ENCODE results near the gene TMOD4.

TMOD4 gene

DNA sequence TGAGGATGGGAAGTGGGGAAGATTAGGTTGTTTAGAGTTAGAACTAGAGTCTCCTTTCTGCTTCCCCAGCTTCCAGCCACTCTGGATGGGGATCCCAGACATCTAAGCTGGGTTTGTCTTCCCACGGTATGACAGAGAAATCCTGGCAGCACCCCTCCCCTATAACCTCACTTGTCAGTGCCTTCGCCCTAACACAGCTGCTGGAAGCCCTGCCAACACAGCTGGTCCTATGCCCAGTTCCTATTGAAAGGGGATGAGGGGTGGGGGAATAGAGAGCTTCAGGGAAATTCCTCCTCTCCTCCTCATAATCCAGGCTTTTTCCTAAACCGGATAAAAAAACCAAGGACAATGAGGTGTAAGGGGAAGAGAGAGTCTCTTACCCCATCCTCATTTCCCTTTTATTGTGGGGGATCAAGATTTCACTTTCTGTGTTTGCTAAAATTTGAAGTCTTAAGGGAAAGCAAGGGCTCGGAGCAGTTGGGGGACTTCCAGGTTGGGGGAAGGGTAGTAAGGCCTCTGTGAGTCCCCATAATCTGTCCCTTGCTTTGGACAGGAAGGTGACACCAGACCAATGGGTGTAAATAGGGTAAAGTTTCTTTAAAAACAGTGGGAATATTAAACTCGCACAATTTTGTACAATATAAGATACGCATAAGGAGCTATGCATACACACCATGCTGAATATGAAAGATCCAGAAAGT, 590 bp downstream of the TMOD4 start:
- DNase-seq, result no peak

DNA sequence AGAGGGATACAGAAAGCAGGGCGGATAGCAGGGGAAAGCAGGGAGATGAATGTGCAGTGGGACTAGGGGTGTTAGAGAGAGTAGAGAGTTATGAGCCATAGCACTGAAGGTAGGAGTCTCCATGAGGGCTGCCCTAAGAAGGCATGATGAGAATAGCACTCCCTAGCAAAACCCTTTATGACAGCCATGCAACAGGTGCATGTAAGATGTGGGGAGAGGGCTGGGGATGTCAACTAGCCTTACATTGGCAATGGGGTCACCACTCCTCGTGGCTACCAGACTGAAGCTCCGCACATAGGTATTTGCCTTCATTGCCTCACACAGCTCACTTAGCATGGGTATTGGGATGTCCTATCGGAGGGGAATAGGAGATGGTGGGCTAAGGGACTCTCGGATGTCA, 4.6 kb downstream of the TMOD4 start:
- DNase-seq, result no peak

DNA sequence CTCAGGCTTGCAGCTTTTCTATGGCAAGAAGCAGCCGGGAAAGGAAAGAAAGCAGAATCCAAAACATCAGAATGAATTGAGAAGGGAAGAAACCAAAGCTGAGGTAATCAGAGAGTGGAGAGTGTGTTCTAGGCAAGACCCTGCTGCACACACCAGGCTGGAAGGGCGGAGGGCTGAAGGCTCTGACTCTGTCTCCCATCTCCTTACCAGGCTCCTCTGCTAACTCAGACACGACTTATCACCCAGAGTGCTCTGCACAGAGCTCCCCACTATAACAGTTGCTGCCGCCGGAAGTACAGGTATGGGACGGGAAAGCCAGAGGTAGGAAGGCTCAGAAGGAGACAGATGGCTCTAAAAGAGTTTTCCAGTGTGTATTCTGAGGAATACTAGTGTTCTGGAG, 8.7 kb downstream of the TMOD4 start:
- no peak for DNase-seq

DNA sequence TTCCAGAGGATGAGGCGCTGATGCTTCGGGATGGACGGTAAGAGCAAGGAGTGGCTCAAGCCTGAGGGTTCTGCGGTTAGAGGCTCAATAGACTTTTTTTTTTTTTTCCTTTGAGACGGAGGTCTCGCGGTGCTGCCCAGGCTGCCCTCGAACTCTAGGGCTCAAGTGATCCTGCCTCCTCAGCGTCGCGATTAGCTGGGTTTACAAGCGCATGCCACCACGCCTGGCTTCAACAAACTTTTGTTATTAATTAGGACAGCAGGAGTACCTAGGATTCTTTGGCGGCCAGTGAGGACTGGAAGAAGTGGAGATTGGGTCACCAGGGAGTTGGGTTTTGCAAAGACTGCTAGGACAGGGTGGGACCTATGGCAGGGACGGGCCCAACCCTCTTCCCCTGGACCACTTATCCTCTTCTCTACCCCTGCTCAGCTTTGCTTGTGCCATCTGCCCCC, 9.2 kb downstream of the TMOD4 start:
- peak; percentile 26 for DNase-seq

DNA sequence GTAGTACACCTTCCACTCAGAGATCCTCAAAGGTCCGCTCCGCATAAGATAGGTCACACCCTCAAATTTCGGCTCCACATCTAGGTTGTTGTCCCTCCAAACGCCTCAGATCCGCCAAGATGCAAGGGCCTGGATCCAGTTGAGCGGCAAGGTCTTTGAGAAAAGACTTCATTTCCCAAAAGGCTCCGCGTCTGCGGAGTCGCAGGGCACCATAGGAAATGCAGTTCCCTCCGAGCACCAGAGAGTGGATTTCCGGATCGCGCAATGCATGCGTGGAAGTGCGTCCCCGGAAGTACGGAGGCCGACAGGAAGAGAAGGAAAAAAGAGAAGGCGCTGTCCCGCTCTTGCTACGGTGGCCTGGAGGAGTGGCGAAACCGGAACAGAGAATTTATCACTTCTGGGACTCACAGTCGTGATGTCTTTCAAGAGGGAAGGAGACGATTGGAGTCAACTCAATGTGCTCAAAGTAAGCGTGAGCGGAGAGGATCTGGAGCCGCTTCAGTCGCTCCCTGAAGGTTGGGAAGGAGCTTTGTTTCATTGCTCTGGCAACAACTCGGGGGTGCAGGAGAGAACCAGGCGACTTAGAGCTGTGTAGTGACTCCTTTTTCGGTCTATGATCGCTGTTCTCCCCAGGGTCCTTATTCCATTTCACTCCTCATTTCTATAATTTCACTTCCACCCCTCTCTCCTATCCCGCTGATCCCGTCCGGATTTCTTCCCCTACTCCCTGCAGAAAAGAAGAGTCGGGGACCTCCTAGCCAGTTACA, 9.9 kb downstream of the TMOD4 start, which contains the start of the genes LYSMD1 and SCNM1:
Gene LYSMD1, minus strand, starts transcription at position 165 of the 767 bp plus-strand sequence. CDS start 644 bp downstream, outside the sequence.
Gene SCNM1, plus strand, starts transcription at position 407 of the 767 bp plus-strand sequence. Its CDS starts 9 bp downstream, at position 416.
- peak; percentile 97 for DNase-seq

DNA sequence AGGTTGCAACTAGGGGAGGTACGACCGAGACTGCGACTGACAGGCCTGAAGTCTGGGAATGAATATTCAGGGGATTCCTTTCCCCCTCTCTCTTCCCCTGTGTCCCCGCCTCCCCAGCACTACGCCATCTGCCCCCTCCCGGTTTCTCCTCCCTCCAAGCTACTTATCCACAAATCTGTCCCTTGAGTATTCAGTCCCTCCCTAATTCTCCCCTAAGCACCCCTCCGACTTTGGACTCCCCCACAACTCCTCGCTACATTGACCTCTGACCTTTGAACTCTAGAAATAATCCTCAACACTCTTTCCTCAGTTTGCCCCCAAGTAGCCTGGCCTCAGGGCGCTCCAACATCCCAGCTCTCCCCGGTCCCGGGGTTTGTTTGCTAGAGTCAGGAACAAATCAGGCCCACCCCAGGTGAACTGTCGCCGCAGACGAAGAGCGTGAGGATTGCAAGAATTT, 10.5 kb downstream of the TMOD4 start:
- peak; percentile 36 for DNase-seq

DNA sequence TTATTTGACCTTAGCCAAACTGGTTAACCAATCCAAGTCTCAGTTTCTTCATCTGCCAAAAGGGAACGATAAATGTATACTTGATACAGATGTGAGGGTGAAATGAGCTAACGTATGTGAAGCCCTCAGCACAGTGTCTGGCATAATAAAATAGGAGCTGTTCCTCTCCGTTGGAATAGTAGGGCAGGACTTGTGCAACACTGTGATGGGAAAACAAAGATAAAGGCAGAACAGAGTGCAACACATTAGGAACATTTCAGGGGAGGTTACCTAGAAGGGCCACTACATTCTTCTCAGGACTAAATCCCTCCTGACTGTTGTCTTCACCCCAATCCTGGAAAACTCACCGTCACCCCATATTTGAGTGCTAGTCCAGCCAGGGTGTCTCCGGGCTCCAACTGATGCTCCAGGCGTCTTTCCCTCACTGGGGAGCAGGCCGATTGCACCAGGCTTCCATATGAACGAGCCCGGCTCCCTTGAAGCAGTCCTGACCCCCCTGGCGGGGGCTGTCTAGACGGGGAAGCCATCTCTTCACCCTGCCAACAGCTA, 11.0 kb downstream of the TMOD4 start:
- DNase-seq, result no peak

GRCh38 chr1:151159373-151159772, 16.4 kb downstream of the TMOD4 start:
- no peak for DNase-seq

DNA sequence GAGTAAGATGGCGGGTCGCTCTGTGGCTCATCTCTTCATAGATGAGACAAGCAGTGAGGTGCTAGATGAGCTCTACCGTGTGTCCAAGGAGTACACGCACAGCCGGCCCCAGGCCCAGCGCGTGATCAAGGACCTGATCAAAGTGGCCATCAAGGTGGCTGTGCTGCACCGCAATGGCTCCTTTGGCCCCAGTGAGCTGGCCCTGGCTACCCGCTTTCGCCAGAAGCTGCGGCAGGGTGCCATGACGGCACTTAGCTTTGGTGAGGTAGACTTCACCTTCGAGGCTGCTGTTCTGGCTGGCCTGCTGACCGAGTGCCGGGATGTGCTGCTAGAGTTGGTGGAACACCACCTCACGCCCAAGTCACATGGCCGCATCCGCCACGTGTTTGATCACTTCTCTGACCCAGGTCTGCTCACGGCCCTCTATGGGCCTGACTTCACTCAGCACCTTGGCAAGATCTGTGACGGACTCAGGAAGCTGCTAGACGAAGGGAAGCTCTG, 17.0 kb downstream of the TMOD4 start:
- no peak for DNase-seq

DNA sequence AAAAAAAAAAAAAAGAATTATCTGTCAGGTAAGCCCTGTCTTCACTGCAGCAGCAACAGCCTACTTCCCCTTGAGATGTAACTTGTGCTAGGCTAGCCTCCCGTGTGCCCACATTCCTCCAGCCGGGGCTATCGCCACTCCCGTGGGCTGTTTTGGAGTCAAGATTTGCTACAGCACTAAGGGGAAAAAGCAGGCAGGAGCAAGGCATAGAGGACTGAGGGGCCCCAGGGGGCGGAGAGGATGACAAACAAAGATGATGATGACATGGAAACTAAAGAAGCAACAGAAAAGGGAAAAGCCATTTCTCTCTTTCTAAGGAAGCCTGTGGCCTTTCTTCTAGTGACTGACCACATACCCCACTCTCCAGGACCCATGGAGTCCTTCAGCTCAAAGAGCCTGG, 17.5 kb downstream of the TMOD4 start:
- no peak for DNase-seq

DNA sequence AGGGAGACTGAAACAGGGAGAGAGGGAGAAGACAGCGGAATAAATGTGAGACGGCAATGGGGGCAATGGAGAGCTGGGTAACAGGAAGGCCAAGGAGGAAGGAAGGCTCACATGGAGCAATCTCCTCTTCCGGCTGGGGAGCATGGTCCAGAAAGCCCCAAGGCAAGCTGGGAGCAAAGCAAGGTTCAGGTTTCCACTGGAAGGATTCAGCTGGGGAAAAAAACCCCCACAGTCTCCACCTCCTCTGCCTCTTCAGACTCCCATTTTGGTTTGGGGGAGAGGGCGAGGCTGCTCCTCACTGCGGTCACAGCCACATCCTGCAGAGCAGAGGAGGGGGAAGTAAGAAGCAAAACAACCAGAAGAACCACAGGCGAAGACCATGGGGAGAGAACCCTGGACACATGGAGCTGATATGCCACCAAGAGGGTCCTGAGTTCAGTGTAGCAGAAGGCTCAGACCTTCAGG, 18.7 kb downstream of the TMOD4 start:
- no peak for DNase-seq

DNA sequence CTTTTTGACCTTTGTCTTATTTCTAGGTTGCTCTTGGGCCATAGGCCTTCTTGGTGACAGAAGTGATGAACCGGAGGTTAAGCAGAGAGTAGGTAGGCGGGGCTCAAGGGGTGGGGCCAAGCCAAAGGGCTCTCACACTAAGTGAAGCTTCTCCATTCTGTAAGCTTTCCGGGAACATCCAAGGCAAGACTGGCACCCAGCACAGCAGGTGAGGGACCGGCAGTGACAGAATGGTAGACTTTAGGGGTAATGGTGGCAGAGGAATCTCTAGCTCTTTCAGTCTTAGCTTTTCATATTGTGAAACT, 19.3 kb downstream of the TMOD4 start, which contains the start of gene TNFAIP8L2:
Gene TNFAIP8L2, plus strand, starts transcription at position 135 of the 305 bp plus-strand sequence. CDS start 2,049 bp downstream, outside the sequence.
- DNase-seq, result peak; percentile 41

DNA sequence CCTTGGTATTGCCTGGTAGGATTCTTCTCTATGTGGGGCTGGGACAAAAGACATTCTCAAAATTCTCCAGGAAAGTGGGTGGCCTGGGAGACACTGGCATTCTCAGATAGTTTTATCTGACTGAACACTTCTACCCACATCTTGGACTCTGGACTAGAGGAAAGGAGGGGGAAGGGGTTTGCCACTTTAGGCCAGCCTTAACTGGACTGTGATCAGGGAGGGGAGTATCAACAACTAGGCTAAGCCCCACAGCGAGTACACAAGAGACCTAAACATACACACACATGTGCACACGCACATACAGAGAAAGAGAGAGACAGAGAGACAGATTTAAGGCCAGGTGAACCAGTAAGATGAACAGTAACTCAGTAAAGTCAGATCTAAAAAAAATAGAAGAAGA, 28.1 kb downstream of the TMOD4 start:
- DNase-seq, result no peak

- DNase-seq, result no peak
Observed at GRCh38 chr1:151147132-151147503, 28.7 kb downstream of the TMOD4 start.

DNA sequence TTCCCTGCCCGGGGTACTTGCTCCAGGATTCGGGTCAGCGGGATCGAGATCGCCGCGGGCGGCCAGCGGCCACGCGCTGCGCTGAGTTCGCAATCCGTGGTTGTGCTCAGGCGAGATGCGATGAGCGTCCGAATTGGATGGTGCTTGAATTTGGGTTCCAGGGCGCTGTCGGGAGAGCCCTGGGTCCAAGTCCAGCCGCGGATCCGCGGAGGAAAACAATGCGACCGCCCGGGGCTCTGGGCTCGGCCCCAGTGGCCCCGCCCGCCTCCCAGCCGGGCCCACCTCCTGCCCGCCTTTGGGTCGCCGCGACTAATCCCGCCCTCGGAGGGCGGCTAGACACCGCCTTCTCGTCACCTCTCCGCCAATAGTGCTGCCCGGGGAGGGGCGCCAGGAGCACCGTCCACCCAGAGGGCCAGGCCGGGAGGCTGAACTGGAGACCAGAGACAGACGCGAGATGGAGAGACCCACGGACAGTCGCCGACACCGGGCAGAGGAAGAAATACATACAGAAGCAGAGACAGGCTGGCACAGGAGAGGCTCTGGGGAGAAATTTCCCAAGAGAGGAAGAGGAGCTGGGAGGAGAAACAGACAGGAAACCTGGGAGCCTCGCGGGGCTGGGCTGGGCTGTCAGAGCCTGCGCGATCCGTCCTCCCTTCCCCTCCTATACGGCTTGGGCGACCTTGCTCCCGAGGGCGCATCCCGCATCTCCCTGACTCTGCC, 29.2 kb downstream of the TMOD4 start, which contains the start of gene SEMA6C:
Gene SEMA6C, minus strand, starts transcription at position 220 of the 720 bp plus-strand sequence. CDS start 4,010 bp downstream, outside the sequence.
- peak; percentile 88 for DNase-seq

- no peak for DNase-seq
Observed at GRCh38 chr1:151146072-151146411, 29.7 kb downstream of the TMOD4 start.

DNA sequence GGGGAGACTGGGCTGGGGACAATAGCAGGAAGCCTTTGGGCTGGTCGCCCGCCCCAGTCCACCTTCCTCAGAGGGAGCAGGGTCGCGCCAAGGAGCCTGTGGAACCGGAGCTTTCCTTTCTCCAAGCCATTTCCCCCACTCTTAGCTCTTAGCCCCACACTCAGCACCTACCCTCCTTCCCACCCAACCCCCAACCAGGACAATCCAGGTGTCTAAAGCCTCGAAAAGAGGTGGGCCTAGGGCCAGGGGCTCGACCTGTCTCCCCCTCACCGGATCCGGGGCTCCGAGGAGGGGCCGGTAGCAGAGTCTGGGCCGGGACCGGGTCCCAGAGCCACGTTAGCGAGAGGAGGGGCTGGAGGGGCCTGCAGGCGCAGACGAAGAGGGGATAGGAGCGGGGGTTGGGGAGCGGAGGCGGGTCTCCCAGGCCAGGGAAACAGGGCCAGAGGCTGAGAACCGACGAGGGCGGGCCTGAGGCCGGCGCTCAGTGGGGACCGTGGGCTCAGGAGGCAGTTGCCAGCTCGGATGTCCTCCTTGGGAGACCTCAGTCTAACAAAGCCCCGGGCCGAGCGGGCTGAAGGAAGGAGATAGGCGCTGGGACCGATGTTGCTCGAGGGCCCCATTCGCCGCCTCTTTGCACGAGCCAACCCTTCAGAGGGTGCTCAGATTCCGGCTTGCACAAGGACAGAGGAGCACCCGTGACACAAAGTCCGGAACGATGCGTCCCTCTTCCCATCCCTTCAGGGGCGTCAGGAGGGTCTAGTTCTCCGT, 30.3 kb downstream of the TMOD4 start:
- no peak for DNase-seq

DNA sequence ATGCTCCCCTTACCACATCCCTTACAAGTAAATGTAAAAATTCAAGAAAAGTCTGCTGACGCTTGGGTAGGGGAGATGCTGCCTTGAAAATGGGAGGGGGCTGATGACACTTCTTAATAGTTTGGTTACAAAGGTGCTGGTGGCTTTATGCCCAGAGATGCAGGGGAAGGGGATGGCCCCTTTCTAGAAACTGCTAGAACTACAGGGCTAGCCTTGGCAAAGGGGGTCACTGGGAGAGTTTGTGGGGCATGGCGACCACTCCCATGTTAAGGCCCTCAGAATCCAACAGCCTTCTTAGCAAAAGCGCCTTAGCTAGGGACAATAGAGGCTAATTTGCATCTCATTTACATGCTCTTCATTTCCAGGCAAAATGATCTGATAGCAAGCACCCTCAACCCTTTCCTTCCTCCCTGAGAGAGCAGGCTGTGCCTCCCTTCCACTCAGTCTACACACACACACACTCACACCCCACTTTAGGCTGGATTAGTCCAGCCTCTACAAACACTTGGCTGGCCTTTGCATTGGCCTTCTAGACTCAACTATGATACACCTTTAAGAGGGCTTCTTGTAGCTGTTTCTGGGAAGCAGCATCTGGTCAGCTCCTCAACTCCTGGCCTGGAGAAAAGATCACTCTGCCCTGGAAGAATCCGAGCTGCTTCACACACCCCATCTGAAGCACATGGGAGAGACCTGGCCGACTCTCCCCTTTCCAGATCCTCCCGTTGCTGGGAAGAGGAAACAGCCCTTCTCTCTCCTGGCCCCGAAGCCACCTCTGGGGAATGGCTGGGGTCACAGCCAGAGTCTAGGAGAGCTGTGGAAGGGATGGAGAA, 31.1 kb downstream of the TMOD4 start:
- no peak for DNase-seq

GRCh38 chr1:151143986-151144385, 31.8 kb downstream of the TMOD4 start:
- no peak for DNase-seq

DNA sequence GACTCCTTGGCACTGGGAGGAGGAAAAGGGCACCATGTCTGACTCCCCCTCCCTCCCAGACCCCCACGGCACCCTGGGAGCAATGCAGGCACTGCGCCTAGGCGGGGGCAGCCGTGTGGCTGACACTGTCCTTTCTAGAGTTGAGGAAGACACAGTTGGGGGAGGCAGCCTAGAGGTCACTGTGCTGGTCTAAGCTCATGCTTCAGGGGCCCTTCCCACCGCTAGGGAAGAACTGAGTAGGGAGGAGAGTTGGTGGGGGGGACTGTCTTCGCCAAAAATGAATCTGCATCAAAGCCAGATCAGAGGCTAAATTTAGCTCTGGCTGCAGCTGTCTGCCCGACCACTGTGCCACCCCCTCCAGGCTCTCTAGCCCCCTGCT, 32.7 kb downstream of the TMOD4 start:
- no peak for DNase-seq

- no peak for DNase-seq
Observed at GRCh38 chr1:151142411-151143056, 33.2 kb downstream of the TMOD4 start.
